NCI-H510A (cell line): ENCODE data around the gene C10orf67.
"Not testable (repeated sequence)": the region's sequence is repeated elsewhere in the genome, so short reads cannot be mapped to it uniquely, and the experiment has no call there.

Experiments
- DNase-seq: peaks from one replicate; lab custom pipeline; 2025; lab: John Stamatoyannopoulos, UW

The C10orf67 gene

GRCh38 chr10:23270531-23270930, 74.1 kb downstream of the C10orf67 start:
- no peak for DNase-seq

- no peak for DNase-seq
These were observed 81.0 kb downstream of the C10orf67 start for GRCh38 chr10:23263441-23264164.

- DNase-seq: no peak
These were observed 81.7 kb downstream of the C10orf67 start for GRCh38 chr10:23262928-23263327.

- DNase-seq: no peak
These were observed 86.1 kb downstream of the C10orf67 start for GRCh38 chr10:23258516-23258915.

DNA sequence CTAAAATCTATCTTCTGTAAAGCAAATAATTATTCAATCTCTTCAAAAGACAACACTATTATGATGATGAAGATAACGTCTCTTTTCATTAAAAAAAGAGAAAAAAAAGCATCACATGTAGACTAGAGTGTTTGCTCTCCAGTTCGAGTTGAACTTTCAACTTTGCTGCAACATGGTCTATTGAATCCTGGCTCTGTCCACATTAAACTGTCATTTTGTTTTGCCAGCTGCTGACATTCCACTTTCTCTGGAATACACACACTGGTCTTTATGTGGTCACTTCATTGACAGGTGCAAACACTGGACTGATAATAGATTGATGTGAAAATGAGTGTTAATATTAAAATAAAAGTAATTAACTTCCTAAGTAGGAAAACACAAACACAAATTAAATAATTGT, 90.8 kb downstream of the C10orf67 start:
- DNase-seq: no peak

GRCh38 chr10:23252859-23253258, 91.7 kb downstream of the C10orf67 start:
- not testable (repeated sequence) for DNase-seq

GRCh38 chr10:23241779-23242178, 102.8 kb downstream of the C10orf67 start:
- not testable (repeated sequence) for DNase-seq

DNA sequence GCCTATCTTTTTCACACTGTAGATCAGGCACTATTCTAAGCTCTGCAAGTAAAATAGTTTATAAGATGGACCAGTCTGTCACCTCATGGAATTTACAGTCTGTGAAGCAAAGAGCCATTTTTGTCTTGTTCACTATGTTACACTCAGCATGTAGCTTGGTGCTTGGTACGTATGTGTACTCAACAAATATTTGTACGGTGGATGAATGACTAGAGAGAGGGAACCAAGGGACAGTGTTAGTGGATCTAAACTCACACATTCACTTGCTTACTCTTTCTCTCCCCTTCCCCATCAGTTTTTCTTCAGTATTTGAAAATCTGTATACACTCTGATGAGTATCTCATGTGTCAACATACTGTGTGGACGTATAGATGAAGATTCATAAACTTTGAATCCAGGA, 106.6 kb downstream of the C10orf67 start:
- DNase-seq: no peak

GRCh38 chr10:23230582-23230981, 114.0 kb downstream of the C10orf67 start:
- DNase-seq: no peak

- DNase-seq: no peak
These were observed 127.1 kb downstream of the C10orf67 start for GRCh38 chr10:23217471-23217870.

GRCh38 chr10:23205972-23206642, 138.5 kb downstream of the C10orf67 start:
- DNase-seq: no peak

DNA sequence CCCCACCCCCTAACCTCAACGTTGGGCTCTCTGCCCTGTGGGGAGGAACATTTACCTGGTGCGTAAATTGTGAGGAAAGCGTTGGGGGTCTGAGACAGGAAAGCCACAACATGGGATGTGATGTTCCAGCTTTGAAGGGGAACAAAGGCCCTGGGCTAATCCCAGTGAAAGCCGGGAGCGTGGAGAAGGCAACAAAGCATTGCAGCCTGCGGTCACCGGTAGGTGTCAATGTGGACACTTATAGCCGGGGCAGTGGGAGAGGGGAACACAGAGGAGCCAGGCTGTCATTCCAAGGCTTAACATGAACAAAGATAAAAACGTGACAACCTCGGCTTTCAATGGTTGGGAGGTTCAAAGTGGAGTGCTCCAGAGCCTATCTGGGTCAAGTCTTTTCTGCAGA, 139.8 kb downstream of the C10orf67 start:
- DNase-seq: no peak

GRCh38 chr10:23203369-23204325, 140.9 kb downstream of the C10orf67 start:
- no peak for DNase-seq

DNA sequence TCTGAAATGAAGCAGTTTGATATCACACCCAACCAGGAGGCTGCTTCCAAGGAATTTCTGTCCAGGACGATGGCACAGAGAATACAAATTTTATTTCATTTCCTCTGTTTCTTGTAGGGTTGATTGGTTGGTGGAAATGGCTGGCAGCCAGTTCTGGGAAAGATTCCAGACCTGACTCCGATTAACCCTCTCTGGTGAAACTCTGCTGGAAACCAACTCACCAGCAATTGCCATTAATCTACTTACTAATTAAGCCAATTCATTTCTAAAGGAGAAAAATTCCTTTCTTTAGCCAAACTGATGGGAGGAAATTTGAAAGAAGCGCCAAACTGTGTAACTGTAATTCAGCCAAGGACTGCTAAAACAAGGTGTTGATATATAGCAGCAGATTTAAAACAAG, 141.8 kb downstream of the C10orf67 start:
- no peak for DNase-seq

DNA sequence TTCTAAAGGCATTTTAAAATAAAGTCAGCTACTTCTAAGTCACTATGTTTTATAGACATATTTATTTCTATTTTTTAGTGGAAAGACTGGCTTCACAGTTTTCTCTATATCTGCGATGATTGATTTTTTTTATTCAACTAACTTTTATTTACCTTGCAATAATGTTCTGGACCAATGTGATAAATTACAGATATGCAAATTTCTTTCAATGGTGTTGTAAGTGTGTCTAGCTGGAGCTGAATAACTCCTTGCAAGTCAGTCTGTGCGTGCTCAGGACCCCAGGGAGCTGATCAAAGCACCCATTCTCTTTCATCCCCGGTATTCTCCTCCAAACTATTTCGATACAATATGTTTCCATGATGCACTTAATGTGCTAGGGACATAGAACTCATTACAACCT, 142.8 kb downstream of the C10orf67 start:
- no peak for DNase-seq

DNA sequence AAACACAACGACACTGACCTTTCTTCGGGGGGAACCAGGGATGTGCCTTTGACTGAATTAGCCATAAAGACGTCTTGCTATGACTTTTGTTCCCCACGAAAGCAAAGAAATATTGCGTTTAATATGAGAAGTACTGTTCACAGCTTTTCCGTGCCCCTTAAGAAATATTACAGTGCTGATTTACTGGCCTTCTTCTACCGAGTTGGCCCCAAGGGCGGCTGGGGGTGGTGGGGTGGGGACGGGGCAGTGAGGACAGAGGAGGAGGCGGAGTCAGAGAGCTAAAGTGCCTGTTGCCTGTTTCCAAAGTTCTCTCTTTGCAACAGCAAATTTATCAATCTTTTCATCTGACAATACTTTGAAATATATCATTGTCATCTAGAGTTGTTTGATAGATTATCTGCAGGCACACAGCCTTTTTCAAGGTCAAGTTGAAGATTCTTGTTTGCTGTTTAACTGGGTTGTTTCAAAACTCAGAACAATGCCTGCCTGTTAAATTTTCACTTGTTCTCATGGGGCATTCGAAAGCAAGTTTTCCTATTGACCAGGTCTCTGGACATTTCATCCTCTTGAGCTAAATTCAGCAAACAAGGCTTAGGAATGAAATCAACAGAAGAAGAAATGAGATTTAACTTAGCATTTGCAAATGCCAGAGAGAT, 143.5 kb downstream of the C10orf67 start:
- DNase-seq: no peak

- DNase-seq: no peak
These were observed 144.0 kb downstream of the C10orf67 start for GRCh38 chr10:23200586-23200985.

GRCh38 chr10:23199768-23200511, 144.7 kb downstream of the C10orf67 start:
- DNase-seq: no peak

DNA sequence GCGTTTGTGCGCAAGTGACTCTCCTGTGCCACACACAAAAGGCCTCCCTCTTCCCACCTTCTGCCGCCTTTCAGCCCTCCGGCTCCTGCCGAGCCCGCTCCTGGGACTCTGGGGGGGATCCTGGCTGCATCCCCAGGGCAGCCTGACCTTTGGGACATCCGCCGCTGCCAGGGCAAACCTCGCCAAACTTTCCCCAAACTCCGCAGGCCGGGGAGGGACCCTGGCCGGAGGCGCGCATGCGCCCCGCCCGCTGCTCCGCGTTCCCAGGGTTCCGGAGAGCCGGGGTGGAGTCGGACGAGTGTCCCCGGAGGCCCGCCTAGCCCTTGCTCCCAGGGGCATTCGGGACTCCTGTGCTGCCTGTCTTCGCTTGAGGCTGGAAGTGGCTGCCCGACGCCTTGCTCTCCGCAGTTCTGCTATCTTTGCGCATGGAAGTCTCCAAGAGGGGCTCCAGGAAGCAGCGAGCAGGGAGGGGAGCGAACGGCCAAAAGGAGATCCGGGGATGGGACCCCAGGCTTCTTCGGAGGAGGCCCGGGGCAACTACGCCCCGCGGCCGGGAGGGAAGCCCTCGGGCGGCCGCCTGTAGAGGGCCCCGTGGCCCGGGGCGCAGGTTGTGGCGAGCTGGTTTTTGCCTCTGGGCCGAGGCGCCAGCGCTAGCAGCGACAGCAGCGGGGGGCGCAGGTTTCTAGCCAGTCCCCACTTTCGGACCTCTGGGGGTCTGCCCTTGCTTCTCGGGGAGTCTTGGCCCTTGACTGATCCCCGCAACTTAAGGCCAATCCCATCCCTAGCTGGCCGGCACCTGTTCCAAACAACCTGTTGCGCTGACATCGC, 145.4 kb downstream of the C10orf67 start:
- DNase-seq: no peak

DNA sequence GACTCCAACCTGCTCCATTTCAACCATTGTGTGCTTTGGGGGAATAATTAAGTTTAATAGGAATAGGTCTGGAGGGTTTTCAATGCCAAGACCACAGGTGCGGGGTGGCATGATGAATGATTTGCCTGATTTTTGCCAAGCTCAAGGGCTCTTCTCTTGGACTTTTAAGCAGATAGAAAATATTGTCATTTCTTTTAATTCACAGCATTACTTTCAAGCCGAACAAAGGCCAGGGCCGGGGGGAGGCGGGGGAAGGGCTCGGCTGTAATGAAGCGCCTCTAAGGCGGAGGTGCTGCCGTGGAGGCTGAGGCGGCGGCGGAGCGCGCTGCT, 146.0 kb downstream of the C10orf67 start:
- DNase-seq: no peak
